Parietal lobe (tissue), 1 donor: ENCODE measurements around the gene HNRNPCL1. TPM values are rescaled to one million over a fixed set of nuclear protein-coding genes. Genes with fewer than 3 reads are reported as not detected.

Experiments used
- total RNA-seq: library from RNA; depleted of rRNA; stranded (reverse); fragments of >200 nt; gene quantifications from one replicate; pipeline ENCODE4 v1.2.3, GENCODE V29; 2014

The HNRNPCL1 gene
- not detected for total RNA-seq

GRCh38 chr1:12848620-12849019, at the start of gene HNRNPCL1:
Gene HNRNPCL1, minus strand, starts transcription at chr1:12848720. Its CDS starts 431 bp downstream, at chr1:12848289.

GRCh38 chr1:12898170-12898569, 49.6 kb upstream of the HNRNPCL1 start, which contains the start of gene PRAMEF10:
Gene PRAMEF10, minus strand, starts transcription at chr1:12898270. Its CDS starts 2,423 bp downstream, at chr1:12895847.

GRCh38 chr1:12886101-12886500, 37.6 kb upstream of the HNRNPCL1 start, which contains the start of gene PRAMEF4:
Gene PRAMEF4, minus strand, starts transcription at chr1:12886201. Its CDS starts 2,807 bp downstream, at chr1:12883394.

GRCh38 chr1:12856786-12857185, 8.3 kb upstream of the HNRNPCL1 start, which contains the start of gene PRAMEF2:
Gene PRAMEF2, plus strand, starts transcription at chr1:12857086. Its CDS starts 1,924 bp downstream, at chr1:12859010.

GRCh38 chr1:12831310-12831709, 17.2 kb downstream of the HNRNPCL1 start, which contains the start of gene PRAMEF11:
Gene PRAMEF11, minus strand, starts transcription at chr1:12831410. Its CDS starts 2,621 bp downstream, at chr1:12828789.

Other genes starting within 250 kb of the HNRNPCL1 start
- 5.9 TPM for gene DHRS3, start 230.5 kb downstream of the HNRNPCL1 start, total RNA-seq
- not detected for gene AADACL4, start 204.6 kb downstream of the HNRNPCL1 start, total RNA-seq
- gene AADACL3, start 132.6 kb downstream of the HNRNPCL1 start, total RNA-seq: not detected
- gene CFAP107, start 102.5 kb downstream of the HNRNPCL1 start, total RNA-seq: not detected
- not detected for gene PRAMEF12, start 75.0 kb downstream of the HNRNPCL1 start, total RNA-seq
- not detected for gene PRAMEF1, start 57.3 kb downstream of the HNRNPCL1 start, total RNA-seq
- not detected for gene PRAMEF11, start 17.3 kb downstream of the HNRNPCL1 start, total RNA-seq
- not detected for gene PRAMEF2, start 8.4 kb upstream of the HNRNPCL1 start, total RNA-seq
- not detected for gene PRAMEF4, start 37.5 kb upstream of the HNRNPCL1 start, total RNA-seq
- not detected for gene PRAMEF10, start 49.5 kb upstream of the HNRNPCL1 start, total RNA-seq
- not detected for gene PRAMEF7, start 67.9 kb upstream of the HNRNPCL1 start, total RNA-seq
- not detected for gene PRAMEF6, start 98.9 kb upstream of the HNRNPCL1 start, total RNA-seq
- not detected for gene PRAMEF27, start 207.9 kb upstream of the HNRNPCL1 start, total RNA-seq
- gene HNRNPCL3, start 212.0 kb upstream of the HNRNPCL1 start, total RNA-seq: not detected
- not detected for gene PRAMEF25, start 222.1 kb upstream of the HNRNPCL1 start, total RNA-seq